ENCODE data around the gene LRRC19.

The LRRC19 gene

DNA sequence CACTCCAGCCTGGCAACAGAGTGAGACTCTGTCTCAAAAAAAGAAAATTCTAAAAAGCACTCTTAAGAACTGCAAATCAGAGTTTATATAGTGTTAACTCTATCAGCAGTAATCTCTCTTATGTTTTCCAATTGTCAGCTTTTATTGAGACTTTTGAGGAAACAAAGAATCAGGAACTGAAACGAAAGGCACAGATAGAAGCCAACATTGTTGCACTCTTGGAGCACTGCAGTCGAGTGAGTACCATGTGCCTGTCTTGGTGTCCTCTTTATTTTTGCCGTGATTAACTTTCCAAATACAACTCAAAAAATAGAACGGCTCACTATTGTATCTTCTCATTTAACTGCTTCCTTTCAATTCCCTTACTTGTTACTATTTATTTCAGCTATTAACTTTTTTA, 41.7 kb upstream of the LRRC19 start:
- H3K14ac ChIP-seq (ENCODE audit: low read length), result no peak overlapping the region
- no peaks in the 10 kb centered on the region for H3K79me2 ChIP-seq (ENCODE audit: control insufficient read depth, insufficient read depth, low read length, poor library complexity)
- H2AFZ ChIP-seq (ENCODE audit: insufficient read depth, low read length, poor library complexity), result no peak overlapping the region
- no peaks in the 10 kb centered on the region for H3K9me3 ChIP-seq (ENCODE audit: insufficient read depth, low read depth, low read length)
- H2BK12ac ChIP-seq (ENCODE audit: low read length), result no peak overlapping the region
- no peak overlapping the region for H2AK5ac ChIP-seq (ENCODE audit: low read length)
- no peak overlapping the region for H4K12ac ChIP-seq (ENCODE audit: low read depth, low read length)
- H3K79me1 ChIP-seq (ENCODE audit: low read length), result no peaks in the 10 kb centered on the region
- no peaks in the 10 kb centered on the region for H3K4me1 ChIP-seq (ENCODE audit: control insufficient read depth in 1 of 2, insufficient read depth in 2 of 2, low read length in 2 of 2)
- no peak overlapping the region for H4K91ac ChIP-seq (ENCODE audit: low read depth, low read length)
- H3K36me3 ChIP-seq (ENCODE audit: control insufficient read depth in 1 of 2, insufficient read depth in 2 of 2, low read length in 2 of 2), result no peaks in the 10 kb centered on the region
- H2BK120ac ChIP-seq (ENCODE audit: insufficient read depth, low read length, poor library complexity), result no peak overlapping the region
- WGBS (ENCODE audit: extremely low coverage, insufficient coverage, insufficient read length), result no CpG with 5 or more reads among the region's 4 CpGs
- H3K27ac ChIP-seq (ENCODE audit: low read depth, low read length), result no peak overlapping the region
- H3K4ac ChIP-seq (ENCODE audit: low read depth, low read length), result no peak overlapping the region
- H3K27me3 ChIP-seq (ENCODE audit: insufficient read depth, low read length), result no peaks in the 10 kb centered on the region
- no peak for DNase-seq
- no peak overlapping the region for H3K18ac ChIP-seq (ENCODE audit: low read length)
- H4K8ac ChIP-seq (ENCODE audit: low read depth, low read length), result no peak overlapping the region
- H3K9ac ChIP-seq (ENCODE audit: low read length), result no peak overlapping the region
- H3K4me2 ChIP-seq (ENCODE audit: low read length), result no peak overlapping the region
- no peak overlapping the region for H2BK5ac ChIP-seq (ENCODE audit: low read depth, low read length, poor library complexity)
- H3K23ac ChIP-seq (ENCODE audit: low read length), result no peak overlapping the region
- H3K4me3 ChIP-seq (ENCODE audit: low read depth, low read length), result no peak overlapping the region

- Histone ChIP-seq H3K18ac (ENCODE audit: low read length) (no peak overlapping the region), H3K27ac (ENCODE audit: low read depth, low read length) (no peak overlapping the region), H3K4me3 (ENCODE audit: low read depth, low read length) (no peak overlapping the region), H3K36me3 (ENCODE audit: control insufficient read depth in 1 of 2, insufficient read depth in 2 of 2, low read length in 2 of 2) (no peaks in the 10 kb centered on the region), H2AK5ac (ENCODE audit: low read length) (no peak overlapping the region), H3K27me3 (ENCODE audit: insufficient read depth, low read length) (no peaks in the 10 kb centered on the region), H3K79me2 (ENCODE audit: control insufficient read depth, insufficient read depth, low read length, poor library complexity) (no peaks in the 10 kb centered on the region), H3K14ac (ENCODE audit: low read length) (no peak overlapping the region), H3K4me1 (ENCODE audit: control insufficient read depth in 1 of 2, insufficient read depth in 2 of 2, low read length in 2 of 2) (no peaks in the 10 kb centered on the region), H3K79me1 (ENCODE audit: low read length) (no peaks in the 10 kb centered on the region), H3K4me2 (ENCODE audit: low read length) (no peak overlapping the region), H2BK5ac (ENCODE audit: low read depth, low read length, poor library complexity) (no peak overlapping the region), H4K12ac (ENCODE audit: low read depth, low read length) (no peak overlapping the region), H3K4ac (ENCODE audit: low read depth, low read length) (no peak overlapping the region), H2AFZ (ENCODE audit: insufficient read depth, low read length, poor library complexity) (no peak overlapping the region), H2BK12ac (ENCODE audit: low read length) (no peak overlapping the region), H3K9me3 (ENCODE audit: insufficient read depth, low read depth, low read length) (no peaks in the 10 kb centered on the region), H4K91ac (ENCODE audit: low read depth, low read length) (no peak overlapping the region), H4K8ac (ENCODE audit: low read depth, low read length) (no peak overlapping the region), H2BK120ac (ENCODE audit: insufficient read depth, low read length, poor library complexity) (no peak overlapping the region), H3K9ac (ENCODE audit: low read length) (no peak overlapping the region), H3K23ac (ENCODE audit: low read length) (no peak overlapping the region)
- WGBS (ENCODE audit: extremely low coverage, insufficient coverage, insufficient read length), result no CpG with 5 or more reads among the region's 2 CpGs
- DNase-seq, result no peak
These were observed 37.7 kb upstream of the LRRC19 start for GRCh38 chr9:27043176-27043575.

- Histone ChIP-seq H4K91ac (ENCODE audit: low read depth, low read length) (no peak overlapping the region), H3K36me3 (ENCODE audit: control insufficient read depth in 1 of 2, insufficient read depth in 2 of 2, low read length in 2 of 2) (no peaks in the 10 kb centered on the region), H3K9me3 (ENCODE audit: insufficient read depth, low read depth, low read length) (no peaks in the 10 kb centered on the region), H2BK5ac (ENCODE audit: low read depth, low read length, poor library complexity) (no peak overlapping the region), H3K27me3 (ENCODE audit: insufficient read depth, low read length) (no peaks in the 10 kb centered on the region), H3K9ac (ENCODE audit: low read length) (no peak overlapping the region), H3K14ac (ENCODE audit: low read length) (no peak overlapping the region), H3K79me1 (ENCODE audit: low read length) (no peaks in the 10 kb centered on the region), H2BK12ac (ENCODE audit: low read length) (no peak overlapping the region), H3K23ac (ENCODE audit: low read length) (no peak overlapping the region), H2AFZ (ENCODE audit: insufficient read depth, low read length, poor library complexity) (no peak overlapping the region), H3K4me3 (ENCODE audit: low read depth, low read length) (no peak overlapping the region), H3K18ac (ENCODE audit: low read length) (no peak overlapping the region), H2BK120ac (ENCODE audit: insufficient read depth, low read length, poor library complexity) (no peak overlapping the region), H3K27ac (ENCODE audit: low read depth, low read length) (no peak overlapping the region), H3K79me2 (ENCODE audit: control insufficient read depth, insufficient read depth, low read length, poor library complexity) (no peaks in the 10 kb centered on the region), H3K4me1 (ENCODE audit: control insufficient read depth in 1 of 2, insufficient read depth in 2 of 2, low read length in 2 of 2) (no peaks in the 10 kb centered on the region), H2AK5ac (ENCODE audit: low read length) (no peak overlapping the region), H4K8ac (ENCODE audit: low read depth, low read length) (no peak overlapping the region), H3K4ac (ENCODE audit: low read depth, low read length) (no peak overlapping the region), H3K4me2 (ENCODE audit: low read length) (no peak overlapping the region), H4K12ac (ENCODE audit: low read depth, low read length) (no peak overlapping the region)
- DNase-seq, result no peak
- WGBS (ENCODE audit: extremely low coverage, insufficient coverage, insufficient read length), result no CpG with 5 or more reads among the region's 1 CpG
These were observed 37.0 kb upstream of the LRRC19 start for GRCh38 chr9:27042476-27042875.

GRCh38 chr9:27041746-27042145, 36.3 kb upstream of the LRRC19 start:
- Histone ChIP-seq H3K36me3 (ENCODE audit: control insufficient read depth in 1 of 2, insufficient read depth in 2 of 2, low read length in 2 of 2) (no peaks in the 10 kb centered on the region), H3K4me3 (ENCODE audit: low read depth, low read length) (no peak overlapping the region), H3K4ac (ENCODE audit: low read depth, low read length) (no peak overlapping the region), H3K79me1 (ENCODE audit: low read length) (no peaks in the 10 kb centered on the region), H3K23ac (ENCODE audit: low read length) (no peak overlapping the region), H4K91ac (ENCODE audit: low read depth, low read length) (no peak overlapping the region), H3K4me2 (ENCODE audit: low read length) (no peak overlapping the region), H4K12ac (ENCODE audit: low read depth, low read length) (no peak overlapping the region), H2BK12ac (ENCODE audit: low read length) (no peak overlapping the region), H2AFZ (ENCODE audit: insufficient read depth, low read length, poor library complexity) (no peak overlapping the region), H3K27me3 (ENCODE audit: insufficient read depth, low read length) (no peaks in the 10 kb centered on the region), H3K4me1 (ENCODE audit: control insufficient read depth in 1 of 2, insufficient read depth in 2 of 2, low read length in 2 of 2) (no peaks in the 10 kb centered on the region), H3K79me2 (ENCODE audit: control insufficient read depth, insufficient read depth, low read length, poor library complexity) (no peaks in the 10 kb centered on the region), H3K9ac (ENCODE audit: low read length) (no peak overlapping the region), H2BK5ac (ENCODE audit: low read depth, low read length, poor library complexity) (no peak overlapping the region), H3K18ac (ENCODE audit: low read length) (no peak overlapping the region), H2AK5ac (ENCODE audit: low read length) (no peak overlapping the region), H4K8ac (ENCODE audit: low read depth, low read length) (no peak overlapping the region), H3K9me3 (ENCODE audit: insufficient read depth, low read depth, low read length) (no peaks in the 10 kb centered on the region), H2BK120ac (ENCODE audit: insufficient read depth, low read length, poor library complexity) (no peak overlapping the region), H3K14ac (ENCODE audit: low read length) (no peak overlapping the region), H3K27ac (ENCODE audit: low read depth, low read length) (no peak overlapping the region)
- no peak for DNase-seq

DNA sequence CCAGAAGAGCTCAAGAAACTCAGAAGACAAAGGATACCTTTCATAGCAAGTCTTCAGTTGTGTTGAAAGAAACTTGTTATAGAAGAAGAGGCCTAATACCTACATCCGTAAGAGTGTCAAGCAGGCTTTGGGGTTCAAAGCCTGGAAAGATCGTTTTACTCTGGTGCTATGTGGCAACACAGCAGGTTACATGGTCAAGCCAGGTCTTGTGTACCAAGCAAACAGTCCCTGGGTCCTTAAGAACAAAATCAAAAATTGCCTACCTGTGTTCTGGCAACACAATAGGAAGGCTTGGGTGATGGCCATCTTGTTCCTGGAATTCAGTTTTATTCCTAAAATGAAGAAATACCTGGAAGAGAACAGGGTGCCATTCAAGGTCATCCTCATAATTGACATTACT, 32.0 kb upstream of the LRRC19 start:
- no peak overlapping the region for H3K4ac ChIP-seq (ENCODE audit: low read depth, low read length)
- H3K27ac ChIP-seq (ENCODE audit: low read depth, low read length), result no peak overlapping the region
- no peak overlapping the region for H3K14ac ChIP-seq (ENCODE audit: low read length)
- H3K79me1 ChIP-seq (ENCODE audit: low read length), result no peaks in the 10 kb centered on the region
- H2BK5ac ChIP-seq (ENCODE audit: low read depth, low read length, poor library complexity), result no peak overlapping the region
- no peak for DNase-seq
- no peak overlapping the region for H4K91ac ChIP-seq (ENCODE audit: low read depth, low read length)
- no peak overlapping the region for H2AFZ ChIP-seq (ENCODE audit: insufficient read depth, low read length, poor library complexity)
- H3K9ac ChIP-seq (ENCODE audit: low read length), result no peak overlapping the region
- no peak overlapping the region for H2AK5ac ChIP-seq (ENCODE audit: low read length)
- no peak overlapping the region for H4K8ac ChIP-seq (ENCODE audit: low read depth, low read length)
- no peaks in the 10 kb centered on the region for H3K9me3 ChIP-seq (ENCODE audit: insufficient read depth, low read depth, low read length)
- no peaks in the 10 kb centered on the region for H3K36me3 ChIP-seq (ENCODE audit: control insufficient read depth in 1 of 2, insufficient read depth in 2 of 2, low read length in 2 of 2)
- H3K4me3 ChIP-seq (ENCODE audit: low read depth, low read length), result no peak overlapping the region
- no peaks in the 10 kb centered on the region for H3K27me3 ChIP-seq (ENCODE audit: insufficient read depth, low read length)
- no peak overlapping the region for H3K4me2 ChIP-seq (ENCODE audit: low read length)
- no peaks in the 10 kb centered on the region for H3K79me2 ChIP-seq (ENCODE audit: control insufficient read depth, insufficient read depth, low read length, poor library complexity)
- H2BK12ac ChIP-seq (ENCODE audit: low read length), result no peak overlapping the region
- H3K23ac ChIP-seq (ENCODE audit: low read length), result no peak overlapping the region
- no CpG with 5 or more reads among the region's 2 CpGs for WGBS (ENCODE audit: extremely low coverage, insufficient coverage, insufficient read length)
- H3K4me1 ChIP-seq (ENCODE audit: control insufficient read depth in 1 of 2, insufficient read depth in 2 of 2, low read length in 2 of 2), result no peaks in the 10 kb centered on the region
- no peak overlapping the region for H3K18ac ChIP-seq (ENCODE audit: low read length)
- no peak overlapping the region for H4K12ac ChIP-seq (ENCODE audit: low read depth, low read length)
- H2BK120ac ChIP-seq (ENCODE audit: insufficient read depth, low read length, poor library complexity), result no peak overlapping the region

Data from trophoblast cell (in vitro differentiated cells and primary cell).